Neural progenitor cell (in vitro differentiated cells): ENCODE data around the gene BEAN1.
A peak's percentile ranks its signal among the peaks of the same experiment; 100 is the strongest.

Experiments
- EZH2 ChIP-seq: fragments of 200-600 bp; sonication (generic); IDR thresholded peaks from 2 replicates; pipeline ENCODE4 v1.6.1; 2017; ENCODE audit warnings: antibody characterized with exemption, mild to moderate bottlenecking, moderate library complexity
- EZH2phosphoT487 ChIP-seq: fragments of 200-600 bp; sonication (generic); IDR thresholded peaks from 2 replicates; pipeline ENCODE4 v1.6.1; 2017; ENCODE audit warnings: antibody characterized with exemption
- TF ChIP-seq, protein P1 (sequence below): fragments of 200-600 bp; sonication (generic); IDR thresholded peaks from 2 replicates; pipeline ENCODE4 v1.5.1; 2017; ENCODE audit warnings: antibody characterized with exemption, mild to moderate bottlenecking

DNA sequence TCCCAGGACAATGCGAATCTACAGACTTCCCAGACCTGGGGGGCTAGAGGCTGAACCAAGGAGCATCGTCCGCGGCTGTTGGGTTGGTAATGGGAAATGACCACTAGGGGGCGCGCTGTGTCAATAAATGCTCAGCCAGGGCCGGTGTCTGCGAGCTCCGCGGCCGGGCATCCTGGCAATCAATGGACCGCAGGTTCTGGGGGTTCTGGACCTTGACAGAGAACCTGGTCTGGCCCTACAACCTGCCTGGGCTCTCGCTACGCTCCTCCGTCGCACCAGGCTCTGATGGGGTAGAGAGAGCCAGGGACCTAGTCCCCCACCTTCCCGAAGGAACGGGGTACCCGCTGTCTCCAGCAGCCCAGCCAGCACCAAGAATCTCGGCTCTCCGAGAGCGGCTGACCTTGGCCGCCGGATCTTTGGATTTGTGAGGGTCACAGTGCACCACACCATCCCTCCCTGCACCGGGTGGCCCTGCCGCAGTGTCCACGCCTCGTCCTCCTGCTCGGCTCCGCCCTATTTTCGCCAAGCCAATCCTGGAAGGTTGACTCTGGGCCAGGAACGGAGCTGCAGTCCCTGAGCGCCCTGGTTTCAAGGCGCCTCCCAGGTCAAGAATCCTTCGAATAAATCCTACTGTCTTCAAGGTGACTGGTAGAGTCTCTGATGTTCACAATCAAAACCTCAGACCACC, 20.4 kb upstream of the BEAN1 start:
- TF ChIP-seq, protein P1, sequence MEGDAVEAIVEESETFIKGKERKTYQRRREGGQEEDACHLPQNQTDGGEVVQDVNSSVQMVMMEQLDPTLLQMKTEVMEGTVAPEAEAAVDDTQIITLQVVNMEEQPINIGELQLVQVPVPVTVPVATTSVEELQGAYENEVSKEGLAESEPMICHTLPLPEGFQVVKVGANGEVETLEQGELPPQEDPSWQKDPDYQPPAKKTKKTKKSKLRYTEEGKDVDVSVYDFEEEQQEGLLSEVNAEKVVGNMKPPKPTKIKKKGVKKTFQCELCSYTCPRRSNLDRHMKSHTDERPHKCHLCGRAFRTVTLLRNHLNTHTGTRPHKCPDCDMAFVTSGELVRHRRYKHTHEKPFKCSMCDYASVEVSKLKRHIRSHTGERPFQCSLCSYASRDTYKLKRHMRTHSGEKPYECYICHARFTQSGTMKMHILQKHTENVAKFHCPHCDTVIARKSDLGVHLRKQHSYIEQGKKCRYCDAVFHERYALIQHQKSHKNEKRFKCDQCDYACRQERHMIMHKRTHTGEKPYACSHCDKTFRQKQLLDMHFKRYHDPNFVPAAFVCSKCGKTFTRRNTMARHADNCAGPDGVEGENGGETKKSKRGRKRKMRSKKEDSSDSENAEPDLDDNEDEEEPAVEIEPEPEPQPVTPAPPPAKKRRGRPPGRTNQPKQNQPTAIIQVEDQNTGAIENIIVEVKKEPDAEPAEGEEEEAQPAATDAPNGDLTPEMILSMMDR, result peak; percentile 93
- TF ChIP-seq EZH2, result peak; percentile 54
- TF ChIP-seq EZH2phosphoT487, result peak; percentile 19
